HepG2 (cell line): ENCODE data around the gene RHO. TPM values are rescaled to one million over a fixed set of nuclear protein-coding genes. Genes with fewer than 3 reads are reported as not detected.

Experiments used
- ATAC-seq: fragments of 200-7000 bp; cut with Tn5 transposase; 3 replicates; pipeline ENCODE4 v1.9.1; 2020; ENCODE audit warnings: mild to moderate bottlenecking, moderate library complexity
- BruUV-seq: library from RNA; stranded (reverse); fragments of 400-500 nt; replicated peaks from 2 replicates; lab custom pipeline; 2021; lab: Mats Ljungman, UMichigan
- CTCF ChIA-PET: fragments of 300-600 bp; formaldehyde crosslinking; extraction: SDS; loops from one replicate; lab custom pipeline; 2021; ENCODE audit warnings: low total read pairs, inconsistent platforms, low intra/inter-chr PET ratio; lab: Yijun Ruan, JAX
- POLR2A ChIA-PET: fragments of 350-600 bp; sonication (Branson Sonifier 250); formaldehyde crosslinking; loops from one replicate; lab custom pipeline; 2020; ENCODE audit warnings: antibody characterized with exemption, inconsistent platforms; lab: Yijun Ruan, JAX
- DNase-seq: peaks from one replicate; pipeline ENCODE4 v3.0.0-alpha.2; 2015; ENCODE audit warnings: low spot score
- FAIRE-seq: peaks from 3 replicates; lab custom pipeline; 2011; peaks lifted over from hg19 to GRCh38; lab: Jason Lieb, UNC
- H2AFZ ChIP-seq: one replicate; pipeline ENCODE4 v1.6.1; 2011; ENCODE audit warnings: low read length, inconsistent platforms
- H3K27ac ChIP-seq: fragments of 300-600 bp; 3 replicates; pipeline ENCODE4 v1.8.0; 2011; ENCODE audit warnings: mixed run types, mild to moderate bottlenecking, mixed read lengths, low read length, inconsistent platforms; ENCODE audit not compliant: insufficient read depth; ENCODE audit errors: extremely low read length
- H3K27me3 ChIP-seq, 2 experiments: fragments of 200-600 bp in 1 of 2; 2 replicates in 1 of 2; 3 replicates in 1 of 2; pipeline versions ENCODE4 v1.6.0 to v1.8.0; 2011; ENCODE audit warnings: low read length in 2 of 2, mild to moderate bottlenecking in 2 of 2, moderate library complexity in 2 of 2, inconsistent platforms in 1 of 2; ENCODE audit not compliant: insufficient read depth in 2 of 2, control insufficient read depth in 1 of 2
- H3K36me3 ChIP-seq, 2 experiments: fragments of 200-600 bp in 1 of 2; replicated peaks in 1 of 2; 2 replicates in 1 of 2; 3 replicates in 1 of 2; pipeline versions ENCODE4 v1.5.1 to v1.8.0; 2011; ENCODE audit warnings: low read length in 2 of 2, inconsistent platforms in 1 of 2; ENCODE audit not compliant: insufficient read depth in 2 of 2, control insufficient read depth in 1 of 2
- H3K4me1 ChIP-seq: 2 replicates; pipeline ENCODE4 v1.5.1; 2012; ENCODE audit warnings: low read length, inconsistent platforms; ENCODE audit not compliant: insufficient read depth
- H3K4me2 ChIP-seq: 2 replicates; pipeline ENCODE4 v1.6.0; 2011; ENCODE audit warnings: low read depth, low read length, inconsistent platforms
- H3K4me3 ChIP-seq, 3 experiments: fragments of 200-600 bp in 1 of 3; sonication (generic), shearing (Covaris generic) in 1 of 3; replicated peaks in 1 of 3; 2 replicates each; pipeline ENCODE4 v1.5.1; 2011 to 2016; ENCODE audit warnings: low read length in 3 of 3, inconsistent platforms in 2 of 3, low read depth in 2 of 3, mild to moderate bottlenecking in 2 of 3, control low read depth in 1 of 3, mixed read lengths in 1 of 3; ENCODE audit not compliant: insufficient read depth in 1 of 3
- H3K79me2 ChIP-seq: one replicate; pipeline ENCODE4 v1.6.1; 2011; ENCODE audit warnings: low read length, inconsistent platforms; ENCODE audit not compliant: insufficient read depth
- H3K9ac ChIP-seq: 2 replicates; pipeline ENCODE4 v1.6.0; 2011; ENCODE audit warnings: mild to moderate bottlenecking, low read depth, low read length, inconsistent platforms; ENCODE audit not compliant: insufficient read depth
- H3K9me3 ChIP-seq: 2 replicates; pipeline ENCODE4 v1.5.1; 2012; ENCODE audit warnings: mild to moderate bottlenecking, low read length
- H4K20me1 ChIP-seq: 2 replicates; pipeline ENCODE4 v1.6.0; 2011; ENCODE audit warnings: inconsistent platforms, mild to moderate bottlenecking, low read length, moderate library complexity; ENCODE audit not compliant: insufficient read depth
- ZNF121 ChIP-seq: sonication (generic); formaldehyde crosslinking; IDR thresholded peaks from 2 replicates; pipeline ENCODE4 v1.5.0; 2020; ENCODE audit warnings: mild to moderate bottlenecking, missing genetic modification reagents
- ZNF629 ChIP-seq: sonication (generic); formaldehyde crosslinking; conservative IDR thresholded peaks from 2 replicates; pipeline ENCODE4 v1.5.0; 2020; ENCODE audit warnings: missing genetic modification reagents
- ZNF670 ChIP-seq: sonication (generic); formaldehyde crosslinking; IDR thresholded peaks from 2 replicates; pipeline ENCODE4 v1.8.0; 2022; ENCODE audit warnings: mild to moderate bottlenecking, missing genetic modification reagents, borderline replicate concordance
- WGBS: methylation state at CpG from one replicate; pipeline ENCODE4 v1.1.6; 2017; ENCODE audit warnings: low lambda C conversion rate; 5-methylcytosine and 5-hydroxymethylcytosine counted together
- in situ Hi-C: cut with HindIII; loops from 2 replicates; pipeline ENCODE4 v1.10.0; 2017; ENCODE audit warnings: low pct_unique_long_range_greater_than_20kb; ENCODE audit not compliant: extremely low pct_ligation_motif_present
- intact Hi-C: fragments of 100-400 bp; cut with micrococcal nuclease; formaldehyde crosslinking; loops from one replicate; pipeline ENCODE4 v1.10.0; 2022; ENCODE audit not compliant: unreplicated experiment
- polyA plus RNA-seq, 8 experiments: library from polyadenylated mRNA; depleted of rRNA in 3 of 8; stranded (reverse) in 7 of 8; unstranded in 1 of 8; fragments of >200 nt; fragmentation: Illumina TruSeq in 4 of 8; extraction: Trizol in 4 of 8; gene quantifications; 2 replicates each; pipeline versions ENCODE4 v1.2.1 to v1.2.3, GENCODE V29; 2011 to 2016; ENCODE audit warnings: low read depth in 4 of 8, missing spikeins in 1 of 8, mixed read lengths in 1 of 8; ENCODE audit not compliant: insufficient read depth in 1 of 8
- total RNA-seq, 5 experiments: library from RNA; depleted of rRNA; stranded (reverse); fragments of >200 nt; fragmentation: Illumina TruSeq; extraction: Trizol; gene quantifications; 2 replicates each; pipeline ENCODE4 v1.2.3, GENCODE V29; 2016; ENCODE audit warnings: low read depth in 1 of 5
- TF ChIP-seq, protein P1 (sequence below): IDR thresholded peaks from 2 replicates; pipeline ENCODE4 v1.6.1; 2012; ENCODE audit warnings: low read depth, low read length, improper control_type of control experiment

Gene RHO
- total and polyA plus RNA-seq, 2 of the 13 experiments (the other 11 are each of a cell fraction or from before 2014, with no cell fraction given) = not detected

DNA sequence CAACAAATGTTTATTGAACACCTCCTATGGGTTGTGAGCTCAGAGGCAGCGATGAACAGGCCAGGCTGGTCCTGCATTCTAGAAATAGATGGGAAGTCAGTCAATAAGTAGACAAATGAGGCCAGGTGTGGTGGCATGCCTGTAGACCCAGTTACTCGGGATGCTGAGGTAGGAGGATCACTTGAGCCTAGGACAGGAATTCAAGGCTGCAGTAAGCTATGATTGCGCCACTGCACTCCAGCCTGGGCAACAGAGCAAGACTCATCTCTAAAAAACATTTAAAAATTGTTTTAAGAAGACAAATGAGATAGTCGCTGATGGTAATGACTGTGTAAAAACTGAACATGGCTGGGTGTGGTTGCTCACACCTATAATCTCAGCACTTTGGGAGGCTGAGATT is 4.4 kb upstream of the RHO start:
- H3K36me3 ChIP-seq = no peaks in the 10 kb centered on the region
- no peak for ATAC-seq
- in situ Hi-C loops (no loop called here), intact Hi-C loops (no loop called here)
- no peaks in the 10 kb centered on the region for H4K20me1 ChIP-seq
- no peak for FAIRE-seq
- no peaks in the 10 kb centered on the region for H3K79me2 ChIP-seq
- WGBS = 74% methylated on average over 4 of the region's 4 CpGs
- H3K4me3 ChIP-seq = no peak overlapping the region
- H3K4me1 ChIP-seq = peaks cover 46% of the 10 kb centered on the region
- H3K9me3 ChIP-seq = no peaks in the 10 kb centered on the region
- TF ChIP-seq ZNF121 (CRISPR knock-in tag) = peak; percentile 88
- TF ChIP-seq, protein P1, sequence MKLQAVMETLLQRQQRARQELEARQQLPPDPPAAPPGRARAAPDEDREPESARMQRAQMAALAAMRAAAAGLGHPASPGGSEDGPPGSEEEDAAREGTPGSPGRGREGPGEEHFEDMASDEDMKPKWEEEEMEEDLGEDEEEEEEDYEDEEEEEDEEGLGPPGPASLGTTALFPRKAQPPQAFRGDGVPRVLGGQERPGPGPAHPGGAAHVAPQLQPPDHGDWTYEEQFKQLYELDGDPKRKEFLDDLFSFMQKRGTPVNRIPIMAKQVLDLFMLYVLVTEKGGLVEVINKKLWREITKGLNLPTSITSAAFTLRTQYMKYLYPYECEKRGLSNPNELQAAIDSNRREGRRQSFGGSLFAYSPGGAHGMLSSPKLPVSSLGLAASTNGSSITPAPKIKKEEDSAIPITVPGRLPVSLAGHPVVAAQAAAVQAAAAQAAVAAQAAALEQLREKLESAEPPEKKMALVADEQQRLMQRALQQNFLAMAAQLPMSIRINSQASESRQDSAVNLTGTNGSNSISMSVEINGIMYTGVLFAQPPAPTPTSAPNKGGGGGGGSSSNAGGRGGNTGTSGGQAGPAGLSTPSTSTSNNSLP = no peak
- POLR2A ChIA-PET = interaction anchor here (2.9 kb wide), 1 partner anchor 11 kb away, joined by 9 read pairs; no protein-coding TSS in a partner anchor
- H3K27me3 ChIP-seq = no peaks in the 10 kb centered on the region; a peak in 1 of 5 replicates
- H3K4me2 ChIP-seq = no peak overlapping the region
- H3K9ac ChIP-seq = no peak overlapping the region
- BruUV-seq = no TSS peak
- H3K27ac ChIP-seq = no peak overlapping the region
- no peak overlapping the region for H2AFZ ChIP-seq
- CTCF ChIA-PET = no interaction called here
- DNase-seq = no peak

DNA sequence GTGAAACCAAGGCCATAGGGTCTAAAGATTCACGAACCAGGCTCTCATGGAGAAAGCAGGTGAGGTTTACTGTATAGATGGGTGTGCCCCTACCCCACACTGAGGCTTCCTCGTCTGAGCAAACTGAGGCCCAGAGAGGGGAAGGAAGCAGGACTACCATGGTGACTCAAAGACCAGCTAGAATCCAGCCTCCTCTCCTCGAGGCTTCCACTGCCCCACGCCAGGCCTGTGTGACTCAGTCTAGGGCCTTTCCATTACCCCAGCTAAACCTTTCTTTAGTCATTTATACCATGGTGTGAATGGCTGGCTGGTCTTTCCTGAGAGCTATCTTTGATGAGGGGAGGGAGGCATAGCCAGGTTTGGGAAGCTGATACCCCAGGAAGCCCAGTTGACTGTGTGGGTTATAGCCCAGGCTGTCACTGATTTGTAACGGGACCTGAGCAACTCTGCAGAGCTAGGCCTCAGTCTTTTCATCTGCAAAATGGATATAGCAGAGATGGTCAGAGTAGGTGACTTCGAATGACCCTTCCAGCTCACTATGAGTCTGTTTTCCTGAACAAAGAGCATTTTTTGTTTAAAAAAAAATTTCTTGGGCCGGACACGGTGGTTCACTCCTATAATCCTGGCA is 3.0 kb upstream of the RHO start:
- in situ Hi-C loops (no loop called here), intact Hi-C loops (no loop called here)
- H3K36me3 ChIP-seq = no peaks in the 10 kb centered on the region
- no peak overlapping the region for H3K27ac ChIP-seq
- no peaks in the 10 kb centered on the region for H3K79me2 ChIP-seq
- H3K4me2 ChIP-seq = no peak overlapping the region
- FAIRE-seq (no peak), DNase-seq (no peak), ATAC-seq (no peak)
- WGBS = 49% methylated on average over 7 of the region's 8 CpGs
- no peaks in the 10 kb centered on the region; a peak in 1 of 5 replicates for H3K27me3 ChIP-seq
- ChIA-PET CTCF (no interaction called here), POLR2A (interaction anchor here (1.6 kb wide), 1 partner anchor 9 kb away, joined by 6 read pairs; no protein-coding TSS in a partner anchor)
- no peak overlapping the region for H3K4me3 ChIP-seq
- BruUV-seq = no TSS peak
- no peak overlapping the region for H3K9ac ChIP-seq
- H3K9me3 ChIP-seq = no peaks in the 10 kb centered on the region
- no peaks in the 10 kb centered on the region for H4K20me1 ChIP-seq
- H3K4me1 ChIP-seq = peaks cover 48% of the 10 kb centered on the region
- H2AFZ ChIP-seq = no peak overlapping the region
- TF ChIP-seq ZNF670 (CRISPR knock-in tag) (no peak), ZNF629 (peak; percentile 76)
